ENCODE data around the gene GPX1. TPM values are rescaled to one million over a fixed set of nuclear protein-coding genes. Genes with fewer than 3 reads are reported as not detected.

GPX1 gene
- total RNA-seq, 1 donor from 2014 or later: 70.8 TPM

DNA sequence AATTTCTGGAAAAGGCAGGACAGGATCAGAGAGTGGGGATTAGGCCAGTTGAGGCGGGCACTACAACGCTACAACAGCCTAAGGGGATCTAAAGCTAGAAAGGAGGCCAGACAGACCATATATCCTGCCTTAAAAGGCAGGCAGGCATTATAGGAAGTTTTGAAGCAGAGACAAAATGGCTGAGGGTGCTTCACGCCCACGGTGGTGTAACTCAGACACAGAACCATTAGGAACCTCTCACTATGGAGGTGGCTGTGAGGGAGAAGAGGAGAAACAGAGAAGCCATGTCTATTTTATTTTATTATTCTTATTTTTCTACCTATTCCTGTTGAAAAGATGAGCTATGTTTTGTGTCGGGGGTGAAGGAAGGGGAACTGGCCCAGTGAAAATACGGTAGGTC is 16.2 kb downstream of the GPX1 start:
- Histone ChIP-seq H3K79me2 (ENCODE audit: low read depth) (peaks cover 27% of the 10 kb centered on the region), H3K9ac (no peak overlapping the region), H3K4me1 (peaks cover 7% of the 10 kb centered on the region), H4K20me1 (ENCODE audit: low read depth) (no peaks in the 10 kb centered on the region), H3K27me3 (no peaks in the 10 kb centered on the region), H3K4me3 (no peak overlapping the region), H3K9me3 (ENCODE audit: low read depth) (no peaks in the 10 kb centered on the region), H2AFZ (replicated peaks) (no peak overlapping the region), H3K4me2 (no peak overlapping the region), H3K27ac (no peak overlapping the region), H3F3A (ENCODE audit: low read depth) (peaks cover 30% of the 10 kb centered on the region), H3K36me3 (no peaks in the 10 kb centered on the region)
- H3K36me3 Mint-ChIP-seq: peaks cover 2% of the 10 kb centered on the region
- TF ChIP-seq, protein P1, sequence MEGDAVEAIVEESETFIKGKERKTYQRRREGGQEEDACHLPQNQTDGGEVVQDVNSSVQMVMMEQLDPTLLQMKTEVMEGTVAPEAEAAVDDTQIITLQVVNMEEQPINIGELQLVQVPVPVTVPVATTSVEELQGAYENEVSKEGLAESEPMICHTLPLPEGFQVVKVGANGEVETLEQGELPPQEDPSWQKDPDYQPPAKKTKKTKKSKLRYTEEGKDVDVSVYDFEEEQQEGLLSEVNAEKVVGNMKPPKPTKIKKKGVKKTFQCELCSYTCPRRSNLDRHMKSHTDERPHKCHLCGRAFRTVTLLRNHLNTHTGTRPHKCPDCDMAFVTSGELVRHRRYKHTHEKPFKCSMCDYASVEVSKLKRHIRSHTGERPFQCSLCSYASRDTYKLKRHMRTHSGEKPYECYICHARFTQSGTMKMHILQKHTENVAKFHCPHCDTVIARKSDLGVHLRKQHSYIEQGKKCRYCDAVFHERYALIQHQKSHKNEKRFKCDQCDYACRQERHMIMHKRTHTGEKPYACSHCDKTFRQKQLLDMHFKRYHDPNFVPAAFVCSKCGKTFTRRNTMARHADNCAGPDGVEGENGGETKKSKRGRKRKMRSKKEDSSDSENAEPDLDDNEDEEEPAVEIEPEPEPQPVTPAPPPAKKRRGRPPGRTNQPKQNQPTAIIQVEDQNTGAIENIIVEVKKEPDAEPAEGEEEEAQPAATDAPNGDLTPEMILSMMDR (IDR thresholded peaks at IDR 0.05): no peak
- TF ChIP-seq EZH2phosphoT487 (IDR thresholded peaks at IDR 0.05) (no peak), EZH2 (IDR thresholded peaks at IDR 0.05) (no peak)
- peaks cover 26% of the 10 kb centered on the region for H3K4me1 Mint-ChIP-seq
- H3K27ac Mint-ChIP-seq: no peak overlapping the region
- no peaks in the 10 kb centered on the region for H3K9me3 Mint-ChIP-seq
- no peak for DNase-seq (ENCODE audit: low spot score)
- no peak overlapping the region for H3K4me3 Mint-ChIP-seq
- H3K27me3 Mint-ChIP-seq (ENCODE audit: insufficient read depth, low read depth): peaks cover 12% of the 10 kb centered on the region

DNA sequence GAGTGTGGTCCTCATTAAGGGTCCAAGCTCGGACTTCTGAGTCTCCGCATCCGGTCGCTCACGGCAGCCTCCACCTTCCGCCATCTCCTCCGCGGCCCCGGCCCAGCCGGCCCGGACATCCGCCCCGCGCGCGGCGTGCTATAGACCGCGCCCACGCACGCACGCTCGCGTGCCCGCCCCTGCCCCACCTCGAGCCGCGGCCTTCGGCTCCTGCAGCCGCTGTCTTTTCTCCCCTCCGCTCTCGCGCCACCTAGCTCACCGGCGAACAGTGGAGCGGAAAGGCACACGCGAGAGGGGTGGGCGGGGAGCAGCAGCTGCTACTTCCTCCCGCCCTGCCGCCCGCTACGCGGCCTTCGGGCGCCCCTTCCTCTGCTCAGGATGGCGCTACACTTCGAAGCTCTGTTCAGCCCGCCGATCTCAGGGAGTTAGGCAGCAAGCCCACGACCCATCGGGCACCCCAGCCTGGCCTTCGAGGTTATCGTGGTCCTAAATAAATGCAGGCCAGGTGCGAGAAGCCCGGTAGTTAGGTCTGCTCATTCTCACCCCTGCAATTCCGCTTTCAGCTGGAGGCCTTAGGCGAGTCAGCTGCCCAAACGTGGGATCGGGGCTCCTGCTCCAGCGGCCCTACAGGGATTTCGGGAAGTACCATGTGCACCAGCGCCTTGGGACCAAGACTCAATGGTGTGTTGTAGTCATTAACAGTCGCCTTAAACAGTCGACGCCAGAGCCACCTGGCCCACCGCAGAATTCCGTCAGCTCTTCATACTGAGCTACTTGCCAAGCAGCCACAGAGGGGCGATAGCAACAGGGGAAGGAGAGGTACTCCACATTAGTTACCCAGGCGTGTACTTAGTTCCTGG is 18.0 kb downstream of the GPX1 start, which contains the start of gene USP4:
USP4 (minus strand) TSS at position 113 of the 860 bp plus-strand sequence; CDS start at position 84, 29 bp downstream.
- H3K4me3 ChIP-seq: peak within 1 kb of the TSS; percentile 64
- H3K27me3 ChIP-seq: no peaks in the 10 kb centered on the region
- H3K4me3 Mint-ChIP-seq: peak within 1 kb of the TSS; percentile 97
- H3K9me3 ChIP-seq (ENCODE audit: low read depth): no peaks in the 10 kb centered on the region
- H3K9ac ChIP-seq: peak within 1 kb of the TSS; percentile 28
- DNase-seq (ENCODE audit: low spot score): peak; percentile 91
- H3K36me3 Mint-ChIP-seq: peaks cover 6% of the 10 kb centered on the region
- peak within 1 kb of the TSS; percentile 66 for H2AFZ ChIP-seq (replicated peaks)
- H3K79me2 ChIP-seq (ENCODE audit: low read depth): peaks cover 36% of the 10 kb centered on the region
- TF ChIP-seq EZH2phosphoT487 (IDR thresholded peaks at IDR 0.05) (no peak), EZH2 (IDR thresholded peaks at IDR 0.05) (peak; percentile 53)
- TF ChIP-seq, protein P1 (IDR thresholded peaks at IDR 0.05): peak; percentile 53
- peak within 1 kb of the TSS; percentile 95 for H3K27ac Mint-ChIP-seq
- H3K27me3 Mint-ChIP-seq (ENCODE audit: insufficient read depth, low read depth): peaks cover 12% of the 10 kb centered on the region
- peaks cover 30% of the 10 kb centered on the region for H3F3A ChIP-seq (ENCODE audit: low read depth)
- H3K4me1 ChIP-seq: peaks cover 7% of the 10 kb centered on the region
- no peaks in the 10 kb centered on the region for H3K36me3 ChIP-seq
- H3K27ac ChIP-seq: peak within 1 kb of the TSS; percentile 63
- H4K20me1 ChIP-seq (ENCODE audit: low read depth): no peaks in the 10 kb centered on the region
- peaks cover 26% of the 10 kb centered on the region for H3K4me1 Mint-ChIP-seq
- peak within 1 kb of the TSS; percentile 76 for H3K4me2 ChIP-seq
- no peaks in the 10 kb centered on the region for H3K9me3 Mint-ChIP-seq

DNA sequence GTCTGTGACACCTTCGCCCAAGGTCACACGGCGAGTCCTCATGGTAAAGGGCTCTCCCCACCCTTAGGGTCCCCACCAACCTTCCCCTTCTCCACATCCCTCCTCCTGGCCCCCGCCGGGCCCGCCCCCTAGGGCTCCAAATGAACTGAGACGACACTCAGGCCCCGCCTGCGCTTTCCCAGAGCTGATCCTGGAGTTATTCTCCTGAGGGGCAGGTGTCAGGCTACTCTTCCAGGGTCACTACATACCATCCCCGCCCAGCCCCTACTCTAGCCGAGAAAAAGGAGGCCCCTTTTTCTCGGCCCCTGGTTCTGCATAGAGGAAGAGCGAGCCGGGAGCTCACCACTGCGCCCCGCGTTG is 18.6 kb downstream of the GPX1 start:
- peak; percentile 76 for DNase-seq (ENCODE audit: low spot score)
- Mint-ChIP-seq H3K4me1 (peaks cover 26% of the 10 kb centered on the region), H3K9me3 (no peaks in the 10 kb centered on the region), H3K36me3 (peaks cover 10% of the 10 kb centered on the region), H3K27ac (peak overlapping the region; percentile 93), H3K4me3 (peak overlapping the region; percentile 97), H3K27me3 (ENCODE audit: insufficient read depth, low read depth) (peaks cover 12% of the 10 kb centered on the region)
- Histone ChIP-seq H3K27me3 (no peaks in the 10 kb centered on the region), H3K4me2 (peak overlapping the region; percentile 76), H3K9ac (peak overlapping the region; percentile 28), H3K9me3 (ENCODE audit: low read depth) (no peaks in the 10 kb centered on the region), H3K4me1 (peaks cover 7% of the 10 kb centered on the region), H3K27ac (peak overlapping the region; percentile 63), H3F3A (ENCODE audit: low read depth) (peaks cover 30% of the 10 kb centered on the region), H3K79me2 (ENCODE audit: low read depth) (peaks cover 36% of the 10 kb centered on the region), H4K20me1 (ENCODE audit: low read depth) (no peaks in the 10 kb centered on the region), H2AFZ (replicated peaks) (peak overlapping the region; percentile 66), H3K36me3 (no peaks in the 10 kb centered on the region), H3K4me3 (peak overlapping the region; percentile 64)
- no peak for TF ChIP-seq EZH2phosphoT487 (IDR thresholded peaks at IDR 0.05)
- no peak for TF ChIP-seq EZH2 (IDR thresholded peaks at IDR 0.05)
- TF ChIP-seq, protein P1 (IDR thresholded peaks at IDR 0.05): no peak
